Stimulated activated naive CD8-positive, alpha-beta T cell treated with anti-CD3 and anti-CD28 coated beads, Interleukin-15, Interleukin-2, amounts not matched to agents 100 ng/mL and 50 ng/mL, for 24 hours (primary cell): Measurements from ENCODE around the gene DDX10.
A peak's percentile ranks its signal among the peaks of the same experiment; 100 is the strongest.

Experiments
- H3K27ac Mint-ChIP-seq: one replicate; pipeline ENCODE4 v1.8.0; 2021; ENCODE audit warnings: mild to moderate bottlenecking, mixed read lengths
- H3K27me3 Mint-ChIP-seq: one replicate; pipeline ENCODE4 v1.8.0; 2021; ENCODE audit warnings: mixed read lengths
- H3K36me3 Mint-ChIP-seq: one replicate; pipeline ENCODE4 v1.8.0; 2021; ENCODE audit warnings: low read depth, mixed read lengths
- H3K4me1 Mint-ChIP-seq: one replicate; pipeline ENCODE4 v1.8.0; 2021; ENCODE audit warnings: low read depth, mixed read lengths
- H3K4me3 Mint-ChIP-seq: one replicate; pipeline ENCODE4 v1.8.0; 2021; ENCODE audit warnings: mild to moderate bottlenecking, mixed read lengths
- H3K9me3 Mint-ChIP-seq: one replicate; pipeline ENCODE4 v1.8.0; 2021; ENCODE audit warnings: mixed read lengths

DDX10 gene

GRCh38 chr11:108672786-108673185 is 7.9 kb downstream of the DDX10 start:
- Mint-ChIP-seq H3K27ac (no peak overlapping the region), H3K27me3 (no peaks in the 10 kb centered on the region), H3K36me3 (peaks cover 65% of the 10 kb centered on the region), H3K4me1 (peaks cover 10% of the 10 kb centered on the region), H3K4me3 (no peak overlapping the region), H3K9me3 (no peaks in the 10 kb centered on the region)

- Mint-ChIP-seq H3K36me3 (peaks cover 77% of the 10 kb centered on the region), H3K27ac (no peak overlapping the region), H3K27me3 (no peaks in the 10 kb centered on the region), H3K4me3 (no peak overlapping the region), H3K4me1 (peaks cover 6% of the 10 kb centered on the region), H3K9me3 (no peaks in the 10 kb centered on the region)
Observed at GRCh38 chr11:108679045-108679444, 14.2 kb downstream of the DDX10 start.

GRCh38 chr11:108680271-108680670 is 15.4 kb downstream of the DDX10 start:
- Mint-ChIP-seq H3K4me3 (no peak overlapping the region), H3K27me3 (no peaks in the 10 kb centered on the region), H3K9me3 (no peaks in the 10 kb centered on the region), H3K4me1 (peaks cover 6% of the 10 kb centered on the region), H3K36me3 (peaks cover 70% of the 10 kb centered on the region), H3K27ac (no peak overlapping the region)

GRCh38 chr11:108685419-108686130 is 20.7 kb downstream of the DDX10 start:
- no peaks in the 10 kb centered on the region for H3K9me3 Mint-ChIP-seq
- H3K4me3 Mint-ChIP-seq = no peak overlapping the region
- H3K27me3 Mint-ChIP-seq = no peaks in the 10 kb centered on the region
- H3K27ac Mint-ChIP-seq = no peak overlapping the region
- H3K36me3 Mint-ChIP-seq = peaks cover 69% of the 10 kb centered on the region
- H3K4me1 Mint-ChIP-seq = peaks cover 9% of the 10 kb centered on the region

- Mint-ChIP-seq H3K36me3 (peaks cover 85% of the 10 kb centered on the region), H3K27ac (peak overlapping the region; percentile 40), H3K4me1 (peaks cover 7% of the 10 kb centered on the region), H3K9me3 (no peaks in the 10 kb centered on the region), H3K27me3 (no peaks in the 10 kb centered on the region), H3K4me3 (no peak overlapping the region)
Observed at GRCh38 chr11:108693852-108694251, 29.0 kb downstream of the DDX10 start.

- H3K27ac Mint-ChIP-seq = no peak overlapping the region
- H3K4me1 Mint-ChIP-seq = peaks cover 7% of the 10 kb centered on the region
- H3K27me3 Mint-ChIP-seq = no peaks in the 10 kb centered on the region
- peaks cover 85% of the 10 kb centered on the region for H3K36me3 Mint-ChIP-seq
- no peak overlapping the region for H3K4me3 Mint-ChIP-seq
- H3K9me3 Mint-ChIP-seq = no peaks in the 10 kb centered on the region
Observed at GRCh38 chr11:108694846-108695245, 30.0 kb downstream of the DDX10 start.

GRCh38 chr11:108697872-108698473 is 33.1 kb downstream of the DDX10 start:
- H3K4me3 Mint-ChIP-seq = no peak overlapping the region
- peaks cover 7% of the 10 kb centered on the region for H3K4me1 Mint-ChIP-seq
- no peaks in the 10 kb centered on the region for H3K9me3 Mint-ChIP-seq
- H3K27ac Mint-ChIP-seq = no peak overlapping the region
- H3K27me3 Mint-ChIP-seq = no peaks in the 10 kb centered on the region
- peaks cover 81% of the 10 kb centered on the region for H3K36me3 Mint-ChIP-seq

GRCh38 chr11:108698844-108699642 is 34.2 kb downstream of the DDX10 start:
- H3K36me3 Mint-ChIP-seq = peaks cover 79% of the 10 kb centered on the region
- no peak overlapping the region for H3K4me3 Mint-ChIP-seq
- no peaks in the 10 kb centered on the region for H3K27me3 Mint-ChIP-seq
- no peaks in the 10 kb centered on the region for H3K9me3 Mint-ChIP-seq
- H3K27ac Mint-ChIP-seq = no peak overlapping the region
- no peaks in the 10 kb centered on the region for H3K4me1 Mint-ChIP-seq

- Mint-ChIP-seq H3K4me1 (no peaks in the 10 kb centered on the region), H3K27me3 (no peaks in the 10 kb centered on the region), H3K36me3 (peaks cover 89% of the 10 kb centered on the region), H3K9me3 (peaks cover 14% of the 10 kb centered on the region), H3K4me3 (no peak overlapping the region), H3K27ac (no peak overlapping the region)
Observed at GRCh38 chr11:108703916-108704315, 39.0 kb downstream of the DDX10 start.

GRCh38 chr11:108705061-108705460 is 40.2 kb downstream of the DDX10 start:
- peaks cover 4% of the 10 kb centered on the region for H3K4me1 Mint-ChIP-seq
- H3K4me3 Mint-ChIP-seq = no peak overlapping the region
- no peaks in the 10 kb centered on the region for H3K27me3 Mint-ChIP-seq
- H3K27ac Mint-ChIP-seq = no peak overlapping the region
- H3K36me3 Mint-ChIP-seq = peaks cover 89% of the 10 kb centered on the region
- H3K9me3 Mint-ChIP-seq = peaks cover 22% of the 10 kb centered on the region

- H3K27me3 Mint-ChIP-seq = no peaks in the 10 kb centered on the region
- H3K9me3 Mint-ChIP-seq = peaks cover 22% of the 10 kb centered on the region
- H3K4me1 Mint-ChIP-seq = peaks cover 9% of the 10 kb centered on the region
- no peak overlapping the region for H3K4me3 Mint-ChIP-seq
- no peak overlapping the region for H3K27ac Mint-ChIP-seq
- peaks cover 96% of the 10 kb centered on the region for H3K36me3 Mint-ChIP-seq
Observed at GRCh38 chr11:108708173-108708572, 43.3 kb downstream of the DDX10 start.

- Mint-ChIP-seq H3K27me3 (no peaks in the 10 kb centered on the region), H3K4me3 (no peak overlapping the region), H3K4me1 (peaks cover 22% of the 10 kb centered on the region), H3K27ac (no peak overlapping the region), H3K9me3 (peaks cover 22% of the 10 kb centered on the region), H3K36me3 (peaks cover 95% of the 10 kb centered on the region)
Observed at GRCh38 chr11:108709741-108710140, 44.9 kb downstream of the DDX10 start.

- Mint-ChIP-seq H3K4me1 (peaks cover 22% of the 10 kb centered on the region), H3K27me3 (no peaks in the 10 kb centered on the region), H3K9me3 (peaks cover 12% of the 10 kb centered on the region), H3K36me3 (peaks cover 87% of the 10 kb centered on the region), H3K27ac (peak overlapping the region; percentile 32), H3K4me3 (no peak overlapping the region)
Observed at GRCh38 chr11:108713076-108713790, 48.4 kb downstream of the DDX10 start.

GRCh38 chr11:108715239-108715638 is 50.4 kb downstream of the DDX10 start:
- Mint-ChIP-seq H3K36me3 (peaks cover 83% of the 10 kb centered on the region), H3K27me3 (no peaks in the 10 kb centered on the region), H3K4me1 (peaks cover 18% of the 10 kb centered on the region), H3K27ac (no peak overlapping the region), H3K4me3 (no peak overlapping the region), H3K9me3 (no peaks in the 10 kb centered on the region)

GRCh38 chr11:108718466-108718865 is 53.6 kb downstream of the DDX10 start:
- H3K9me3 Mint-ChIP-seq = peaks cover 4% of the 10 kb centered on the region
- H3K4me3 Mint-ChIP-seq = no peak overlapping the region
- H3K27me3 Mint-ChIP-seq = no peaks in the 10 kb centered on the region
- H3K27ac Mint-ChIP-seq = no peak overlapping the region
- peaks cover 10% of the 10 kb centered on the region for H3K4me1 Mint-ChIP-seq
- peaks cover 77% of the 10 kb centered on the region for H3K36me3 Mint-ChIP-seq
